ENCODE measurements around the gene TNXB.
"Not testable (repeated sequence)": the region's sequence is repeated elsewhere in the genome, so short reads cannot be mapped to it uniquely, and the experiment has no call there.

DNA sequence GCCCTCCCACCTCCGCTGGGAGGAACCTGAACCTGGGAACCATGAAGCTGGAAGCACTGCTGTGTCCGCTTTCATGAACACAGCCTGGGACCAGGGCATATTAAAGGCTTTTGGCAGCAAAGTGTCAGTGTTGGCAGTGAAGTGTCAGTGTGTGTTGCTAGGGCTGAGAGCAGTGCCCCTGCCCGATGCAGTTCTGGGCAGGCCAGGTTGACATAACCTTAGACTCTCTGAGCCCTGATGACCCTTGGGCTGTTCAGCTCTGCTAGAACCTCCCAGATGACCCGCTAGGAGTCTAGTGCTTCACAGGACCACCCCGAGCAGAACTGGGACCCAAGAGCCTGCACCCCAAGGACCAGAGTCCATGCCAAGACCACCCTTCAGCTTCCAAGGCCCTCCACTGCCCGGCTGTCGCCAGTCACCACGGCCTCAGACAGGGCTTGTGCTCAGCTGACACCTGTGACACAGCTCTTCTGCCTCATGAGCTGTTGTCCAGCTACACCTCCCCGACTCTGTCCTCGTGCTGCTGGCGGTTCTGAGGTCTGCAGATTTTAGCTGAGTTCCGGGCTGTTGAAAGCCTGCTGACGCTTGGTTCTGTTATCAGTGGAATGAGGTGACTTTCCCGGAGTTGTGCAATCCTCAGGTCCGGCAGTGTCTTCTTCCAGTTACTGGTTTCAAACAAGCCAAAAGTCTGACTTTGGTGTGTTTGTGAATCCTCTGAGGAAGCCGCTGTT is 73.7 kb downstream of the TNXB start:
- TF ChIP-seq, protein P1, sequence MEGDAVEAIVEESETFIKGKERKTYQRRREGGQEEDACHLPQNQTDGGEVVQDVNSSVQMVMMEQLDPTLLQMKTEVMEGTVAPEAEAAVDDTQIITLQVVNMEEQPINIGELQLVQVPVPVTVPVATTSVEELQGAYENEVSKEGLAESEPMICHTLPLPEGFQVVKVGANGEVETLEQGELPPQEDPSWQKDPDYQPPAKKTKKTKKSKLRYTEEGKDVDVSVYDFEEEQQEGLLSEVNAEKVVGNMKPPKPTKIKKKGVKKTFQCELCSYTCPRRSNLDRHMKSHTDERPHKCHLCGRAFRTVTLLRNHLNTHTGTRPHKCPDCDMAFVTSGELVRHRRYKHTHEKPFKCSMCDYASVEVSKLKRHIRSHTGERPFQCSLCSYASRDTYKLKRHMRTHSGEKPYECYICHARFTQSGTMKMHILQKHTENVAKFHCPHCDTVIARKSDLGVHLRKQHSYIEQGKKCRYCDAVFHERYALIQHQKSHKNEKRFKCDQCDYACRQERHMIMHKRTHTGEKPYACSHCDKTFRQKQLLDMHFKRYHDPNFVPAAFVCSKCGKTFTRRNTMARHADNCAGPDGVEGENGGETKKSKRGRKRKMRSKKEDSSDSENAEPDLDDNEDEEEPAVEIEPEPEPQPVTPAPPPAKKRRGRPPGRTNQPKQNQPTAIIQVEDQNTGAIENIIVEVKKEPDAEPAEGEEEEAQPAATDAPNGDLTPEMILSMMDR (IDR thresholded peaks at IDR 0.05): not testable (repeated sequence)
- TF ChIP-seq POLR2A (IDR thresholded peaks at IDR 0.05): not testable (repeated sequence)
